NK-92 (cell line): ENCODE results near the gene PIWIL1.

Experiments
- DNase-seq: peaks from one replicate; lab custom pipeline; 2025; ENCODE audit not compliant: unreplicated experiment; lab: John Stamatoyannopoulos, UW

The PIWIL1 gene

DNA sequence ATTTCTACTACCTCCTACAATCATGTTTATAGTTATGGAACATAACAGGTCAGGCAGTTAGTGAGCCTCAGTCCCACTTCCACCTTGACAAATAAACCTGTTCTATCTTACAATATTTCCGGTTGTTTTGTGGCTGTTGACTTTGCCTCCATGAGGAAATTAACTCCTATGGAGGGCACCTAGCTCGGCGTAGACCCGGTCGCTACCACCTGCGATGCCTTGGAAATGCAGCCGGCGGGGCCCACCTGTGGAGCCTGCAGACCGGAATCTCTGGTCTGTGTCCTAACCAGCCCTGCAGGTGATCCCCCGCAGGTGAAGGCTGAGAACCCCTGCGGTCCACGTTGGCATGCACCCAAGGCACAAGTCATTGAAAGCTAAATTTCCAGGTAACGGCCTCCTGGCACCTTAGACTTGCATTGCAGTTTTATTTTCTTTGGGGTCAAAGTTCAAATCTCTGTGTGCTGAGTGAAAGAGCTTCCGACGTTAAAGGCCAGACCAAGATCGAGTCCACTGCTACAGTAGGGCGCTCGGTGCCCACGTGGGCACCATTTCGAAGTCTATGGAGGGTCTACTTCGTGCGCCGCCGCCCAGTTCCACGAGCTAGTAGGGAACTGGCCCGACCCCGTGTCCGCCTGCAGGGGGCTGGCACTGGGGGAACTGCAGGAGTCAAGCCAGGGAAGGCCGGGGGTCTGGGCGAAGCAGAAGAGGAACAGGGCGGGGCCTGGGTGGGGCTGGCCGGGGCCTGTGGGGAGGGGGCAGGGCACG lies 782 bp upstream of the PIWIL1 start:
- no peak for DNase-seq

DNA sequence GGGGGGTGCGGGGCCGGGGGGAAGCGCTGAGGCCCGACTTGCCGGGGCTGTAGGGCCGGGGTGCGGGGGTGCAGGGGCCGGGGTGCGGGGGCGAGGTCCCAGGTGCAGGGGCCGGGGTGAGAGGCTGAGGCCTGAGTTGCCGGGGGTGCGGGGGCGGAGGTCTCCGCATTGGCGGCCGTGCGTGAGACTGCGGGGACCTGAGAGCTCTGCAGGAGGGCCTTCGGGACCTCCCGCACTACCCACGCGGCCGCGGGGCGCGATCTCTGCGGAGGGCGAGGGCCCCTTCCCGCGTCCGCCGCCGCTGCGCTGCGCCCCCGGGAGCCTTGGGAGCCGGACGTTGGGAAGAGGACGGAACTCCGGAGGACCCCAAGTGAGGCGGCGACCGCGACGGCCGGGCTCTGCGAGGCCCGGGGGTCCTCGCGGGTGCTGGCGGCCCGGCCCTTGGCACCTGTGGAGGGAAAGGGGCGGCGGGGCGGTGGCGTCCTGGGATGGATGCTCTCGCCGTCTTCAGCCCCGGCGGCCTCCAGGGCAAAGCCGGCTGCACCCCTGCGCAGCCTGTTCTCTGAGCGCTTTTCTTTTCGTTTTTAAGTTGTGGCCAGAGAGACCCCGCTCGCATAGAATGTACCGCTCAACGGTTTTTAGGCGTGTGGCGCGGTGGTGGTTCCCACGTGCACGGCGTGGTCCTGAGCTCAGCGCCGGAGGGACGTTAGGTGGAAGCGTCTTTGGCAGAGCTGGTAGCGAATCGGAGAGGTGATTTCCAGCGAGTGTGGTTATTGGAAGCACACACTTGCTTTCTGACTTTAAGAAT lies 1.3 kb downstream of the PIWIL1 start:
- DNase-seq: no peak

DNA sequence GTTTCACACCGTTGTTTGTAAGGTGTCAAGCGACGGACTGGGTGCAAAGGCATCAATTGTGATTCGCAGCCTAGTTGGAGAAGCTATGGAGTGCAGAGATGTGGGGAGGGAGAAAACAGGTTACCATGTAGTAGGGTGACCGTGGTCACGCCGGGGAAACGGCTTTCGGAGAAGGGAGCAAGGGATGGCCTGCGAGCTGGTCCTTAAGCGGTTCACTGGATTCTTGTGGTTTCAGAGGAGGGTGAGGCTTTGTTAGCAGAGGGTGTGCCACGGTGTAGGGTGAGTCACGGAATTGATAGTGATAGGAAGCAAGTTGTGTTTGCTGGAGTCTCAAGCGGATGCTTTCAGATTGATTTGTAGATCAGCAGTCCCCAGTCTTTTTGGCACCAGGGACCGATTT lies 2.3 kb downstream of the PIWIL1 start:
- no peak for DNase-seq

DNA sequence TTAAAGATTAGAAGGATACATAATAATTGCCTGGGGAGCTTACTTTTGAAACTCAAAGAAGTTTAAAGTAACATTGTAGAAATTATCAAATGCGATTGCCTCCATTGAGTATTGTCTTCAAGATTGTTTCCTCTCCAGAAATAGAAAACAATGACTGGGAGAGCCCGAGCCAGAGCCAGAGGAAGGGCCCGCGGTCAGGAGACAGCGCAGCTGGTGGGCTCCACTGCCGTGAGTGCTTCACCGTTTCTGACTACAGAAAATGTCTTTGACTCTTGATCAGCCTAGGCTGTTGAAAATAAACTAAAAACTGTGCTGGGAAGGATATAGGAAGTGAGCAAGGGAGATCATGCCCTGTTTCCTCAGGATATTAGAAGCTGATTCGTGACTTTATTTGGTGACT lies 4.8 kb downstream of the PIWIL1 start:
- DNase-seq: no peak

DNA sequence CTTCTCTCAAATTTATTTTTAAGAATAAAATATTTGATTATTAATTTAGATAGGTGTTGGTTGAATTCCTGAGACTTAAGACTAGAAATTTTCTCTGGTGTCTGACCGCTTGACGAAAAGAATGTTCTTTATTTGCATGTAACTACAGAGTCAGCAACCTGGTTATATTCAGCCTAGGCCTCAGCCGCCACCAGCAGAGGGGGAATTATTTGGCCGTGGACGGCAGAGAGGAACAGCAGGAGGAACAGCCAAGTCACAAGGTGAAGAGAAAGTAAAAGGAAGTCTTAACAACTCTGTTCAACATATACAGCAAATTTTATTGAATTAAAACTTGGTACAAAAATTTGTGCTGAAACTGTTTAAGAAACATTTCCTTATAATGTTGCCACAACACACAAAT lies 5.2 kb downstream of the PIWIL1 start:
- no peak for DNase-seq

DNA sequence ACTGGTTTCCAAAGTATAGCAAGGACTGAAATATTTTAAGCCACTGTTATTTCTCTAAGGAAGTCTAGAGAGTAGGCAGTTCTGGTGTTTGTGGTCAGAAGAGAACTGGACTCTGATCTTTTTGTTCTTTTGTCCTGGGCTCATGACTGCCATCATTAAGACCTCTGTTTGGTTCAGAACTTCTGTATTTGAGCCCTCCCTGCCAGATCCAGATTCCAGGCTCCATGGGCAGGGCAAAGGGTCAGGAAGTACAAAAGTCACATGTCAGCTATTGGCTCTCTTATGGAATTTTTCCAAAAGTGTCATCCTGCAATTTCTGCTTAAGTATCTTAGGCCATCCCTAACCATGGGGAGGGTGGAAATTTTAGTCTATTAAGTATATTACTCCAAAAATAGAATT lies 6.8 kb downstream of the PIWIL1 start:
- no peak for DNase-seq

DNA sequence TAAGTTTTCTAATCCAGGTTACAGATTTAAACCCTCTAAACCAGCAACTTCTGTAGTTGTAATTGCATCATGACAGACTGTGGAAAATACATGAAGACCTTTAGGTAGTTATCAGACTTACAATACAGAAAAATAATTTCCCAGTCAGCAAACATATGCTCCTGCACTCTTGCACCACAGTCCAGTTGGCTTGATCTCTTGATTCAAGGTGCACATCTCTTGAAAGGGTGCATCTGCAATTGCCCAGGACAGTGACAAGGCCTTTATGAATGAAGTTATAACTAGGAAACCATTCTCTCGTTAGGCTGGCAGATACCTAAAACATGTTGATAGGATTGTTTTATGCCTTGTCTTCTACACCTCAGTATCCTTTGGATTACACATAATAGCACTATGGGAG lies 7.6 kb downstream of the PIWIL1 start:
- DNase-seq: no peak

DNA sequence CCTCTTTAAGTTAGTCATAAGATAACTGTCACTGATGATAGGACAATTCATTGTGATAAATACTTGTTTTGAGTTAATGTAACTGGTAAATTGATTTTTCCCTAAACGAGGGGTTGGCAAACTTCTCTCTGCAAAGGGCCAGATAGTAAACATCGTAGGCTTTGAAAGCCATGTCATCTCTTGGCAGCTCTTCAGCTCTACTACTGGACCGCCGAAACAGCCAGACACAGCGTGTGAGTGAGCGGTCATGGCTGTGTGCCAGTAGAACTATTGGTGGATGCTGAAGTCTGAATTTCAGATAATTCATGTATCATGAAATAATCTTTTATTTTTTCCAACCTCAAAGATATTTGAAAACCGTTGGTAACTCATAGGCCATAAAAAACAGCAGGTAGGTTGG lies 9.9 kb downstream of the PIWIL1 start:
- no peak for DNase-seq

DNA sequence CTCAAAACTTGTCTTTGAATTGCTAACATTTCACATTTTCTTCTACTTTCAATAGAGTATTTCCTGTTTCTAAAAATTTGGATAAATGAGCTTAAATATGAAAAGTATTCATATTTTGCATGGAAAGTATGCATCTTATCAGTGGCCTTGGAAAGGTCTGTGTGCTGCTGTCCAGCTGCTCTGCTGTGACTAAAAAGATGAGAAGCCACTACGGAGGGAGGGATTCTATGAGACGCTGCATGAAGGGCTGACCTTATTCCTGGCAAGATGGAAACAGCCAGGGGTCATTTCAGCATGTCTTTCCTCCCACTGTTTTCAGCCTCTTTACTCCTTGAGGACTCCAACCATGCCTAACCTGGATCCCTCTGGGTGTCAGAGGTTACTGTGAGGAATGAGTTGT lies 13.0 kb downstream of the PIWIL1 start:
- no peak for DNase-seq

DNA sequence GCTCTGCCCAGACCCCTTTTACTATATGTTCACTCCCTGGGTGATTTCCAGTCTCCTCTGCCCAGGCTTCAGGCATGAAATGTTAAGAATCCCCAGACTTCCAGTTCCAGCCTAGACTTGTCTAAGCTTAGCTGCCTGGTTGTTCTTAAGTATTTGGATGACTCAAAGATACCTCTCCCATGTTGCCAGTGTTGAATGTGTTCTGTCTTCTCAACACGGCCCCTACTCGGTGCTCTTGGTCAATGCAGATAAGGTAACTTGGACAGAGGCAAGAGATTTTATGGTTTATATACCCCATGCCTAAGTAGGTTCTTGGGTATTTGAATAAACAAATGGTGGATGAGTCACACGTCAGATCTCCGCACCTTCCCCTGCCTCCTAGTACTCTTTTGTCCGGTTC lies 13.6 kb downstream of the PIWIL1 start:
- DNase-seq: no peak

DNA sequence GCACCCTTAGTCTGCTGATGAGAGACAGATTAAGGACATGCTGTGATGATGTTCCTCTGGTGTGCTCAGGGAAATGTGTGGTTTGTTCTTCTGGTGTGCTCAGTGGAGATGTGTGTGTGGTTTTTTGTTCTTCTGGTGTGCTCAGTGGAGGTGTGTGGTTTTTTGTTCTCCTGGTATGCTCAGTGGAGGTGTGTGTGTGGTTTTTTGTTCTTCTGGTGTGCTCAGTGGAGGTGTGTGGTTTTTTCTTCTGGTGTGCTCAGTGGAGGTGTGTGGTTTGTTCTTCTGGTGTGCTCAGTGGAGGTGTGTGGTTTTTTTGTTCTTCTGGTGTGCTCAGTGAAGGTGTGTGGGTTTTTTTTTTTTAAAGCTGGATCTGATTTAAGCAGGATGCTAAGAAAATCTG lies 15.4 kb downstream of the PIWIL1 start:
- no peak for DNase-seq

DNA sequence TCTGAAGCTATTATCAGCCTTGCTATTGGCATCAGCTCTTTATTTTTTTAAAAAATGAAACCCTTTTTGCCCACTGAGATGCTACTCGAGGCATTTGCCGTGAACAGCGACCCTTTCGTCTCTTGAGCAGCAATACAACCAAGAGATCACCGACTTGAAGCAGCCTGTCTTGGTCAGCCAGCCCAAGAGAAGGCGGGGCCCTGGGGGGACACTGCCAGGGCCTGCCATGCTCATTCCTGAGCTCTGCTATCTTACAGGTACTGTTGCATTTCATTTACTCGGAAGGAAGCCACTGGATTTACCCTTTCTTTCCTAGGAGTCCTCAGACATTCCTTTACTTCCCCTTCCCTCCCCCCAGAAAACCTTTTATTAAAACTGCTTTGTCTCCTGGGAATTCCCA lies 16.7 kb downstream of the PIWIL1 start:
- no peak for DNase-seq

DNA sequence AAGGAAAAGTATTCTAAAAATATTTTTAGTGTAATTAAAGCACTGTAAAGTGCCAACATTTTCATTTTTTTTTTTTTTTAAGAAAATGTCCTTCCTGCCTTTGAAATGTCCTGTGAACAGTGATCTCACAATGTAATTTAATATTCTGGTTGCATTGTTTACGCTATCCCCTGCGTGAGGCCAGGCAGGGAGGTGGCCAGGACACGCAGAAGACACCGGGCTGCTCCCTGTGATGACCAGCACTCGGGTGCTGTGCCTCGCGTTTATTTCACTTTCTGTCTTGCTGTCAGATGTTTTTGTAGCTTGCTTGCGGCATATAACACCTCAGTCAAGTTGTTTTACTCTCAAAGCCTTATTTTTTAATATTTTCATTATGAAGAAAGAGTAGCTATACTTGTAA lies 18.5 kb downstream of the PIWIL1 start:
- no peak for DNase-seq

DNA sequence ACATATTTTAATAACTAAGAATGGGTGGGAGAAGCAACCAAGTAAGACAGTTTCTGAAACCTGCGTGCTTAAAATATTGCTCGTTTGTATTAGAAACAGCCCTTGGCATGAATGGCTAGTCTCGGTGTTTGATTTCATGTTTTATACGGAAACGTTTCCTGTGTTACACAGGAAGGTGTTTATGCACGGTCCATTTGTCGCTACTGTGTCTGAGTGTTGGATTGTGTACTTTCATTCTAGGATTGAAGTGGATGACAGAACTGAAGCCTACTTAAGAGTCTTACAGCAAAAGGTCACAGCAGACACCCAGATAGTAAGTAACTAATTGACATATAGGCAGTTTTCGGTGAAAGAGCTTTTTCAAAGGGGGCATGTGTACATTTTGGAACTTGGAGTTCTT lies 19.6 kb downstream of the PIWIL1 start:
- DNase-seq: no peak

DNA sequence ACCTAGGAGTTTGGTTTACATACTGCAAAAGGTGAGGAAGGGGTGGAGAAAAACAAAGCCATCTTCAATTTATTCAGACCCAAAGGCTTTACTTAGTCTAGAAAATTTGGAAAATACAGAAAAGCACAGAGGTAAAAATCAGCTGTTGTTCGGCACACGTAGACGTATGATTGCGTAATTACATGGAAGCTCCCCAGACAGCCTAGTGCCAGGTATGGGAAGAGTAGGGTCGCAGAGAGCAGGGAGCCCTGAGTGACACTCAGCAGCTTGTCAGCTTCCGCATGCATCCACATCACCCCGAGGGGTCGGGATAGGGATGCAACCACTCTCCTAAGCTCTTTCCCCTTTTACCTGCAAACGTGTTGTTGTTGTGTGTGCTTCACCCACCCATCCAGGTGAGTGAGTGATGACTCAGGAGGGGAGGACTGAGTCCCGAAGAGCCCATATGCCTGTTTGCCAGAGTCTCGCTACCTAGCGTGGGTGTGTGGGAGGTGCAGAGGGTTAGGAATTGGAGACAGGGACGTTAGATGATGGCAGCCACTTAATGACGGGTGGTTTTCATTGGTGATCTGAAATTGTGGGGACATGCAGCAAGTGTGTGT lies 20.1 kb downstream of the PIWIL1 start:
- no peak for DNase-seq

DNA sequence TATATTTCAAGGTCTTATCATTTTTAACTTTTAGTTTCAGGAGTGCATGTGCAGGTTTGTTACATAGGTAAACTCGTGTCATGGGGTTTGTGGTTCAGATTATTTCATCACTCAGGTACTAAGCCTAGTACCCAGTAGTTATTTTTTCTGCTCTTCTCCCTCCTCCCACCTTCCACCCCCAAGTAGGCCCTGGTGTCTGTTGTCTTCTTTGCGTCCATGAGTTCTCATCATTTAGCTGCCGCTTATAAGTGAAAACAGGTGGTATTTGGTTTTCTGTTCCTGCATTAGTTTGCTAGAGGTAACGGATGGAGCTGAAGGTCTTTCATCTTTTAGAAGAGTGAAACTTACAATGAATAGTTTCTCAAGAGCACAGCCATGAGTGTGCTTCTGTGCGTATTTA lies 24.4 kb downstream of the PIWIL1 start:
- DNase-seq: no peak

DNA sequence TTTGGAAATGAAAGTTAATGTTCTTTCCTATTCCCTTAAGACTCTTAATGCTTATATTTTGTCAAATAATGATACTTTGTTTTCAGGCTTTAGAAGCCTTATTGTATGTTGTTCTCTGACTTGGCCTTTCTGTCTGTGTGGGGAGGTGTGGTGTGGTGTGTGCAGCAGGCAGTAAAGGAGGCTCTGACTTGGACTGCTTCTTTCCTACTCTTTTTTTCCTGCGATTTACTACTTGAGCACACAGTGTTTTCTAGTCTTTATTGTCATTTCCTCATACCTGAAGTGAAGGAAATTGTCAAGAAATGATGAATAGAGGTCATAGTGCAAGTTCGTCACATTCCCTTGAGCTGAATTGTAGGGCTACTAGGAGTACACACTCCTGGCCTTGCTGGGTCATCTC lies 26.9 kb downstream of the PIWIL1 start:
- no peak for DNase-seq

DNA sequence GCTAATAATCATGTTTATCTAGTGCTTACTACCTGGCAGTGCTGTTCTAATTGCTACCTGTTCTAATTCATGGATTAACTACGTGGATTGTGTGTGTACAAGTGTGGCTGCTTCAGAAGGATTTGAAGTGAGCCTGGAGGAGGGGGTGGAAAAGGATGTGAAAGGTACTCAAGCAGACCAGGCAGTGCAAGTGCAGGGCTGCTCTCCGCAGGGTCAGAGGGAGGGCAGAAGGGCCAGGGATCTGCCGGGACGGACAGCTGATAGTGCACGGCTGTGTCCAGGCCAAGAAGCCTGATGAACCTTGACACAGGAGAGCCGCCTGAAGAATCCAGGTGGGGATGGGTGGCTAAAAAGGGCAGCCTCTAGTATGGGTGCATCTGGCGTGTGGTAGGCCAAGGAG lies 28.5 kb downstream of the PIWIL1 start:
- DNase-seq: no peak

DNA sequence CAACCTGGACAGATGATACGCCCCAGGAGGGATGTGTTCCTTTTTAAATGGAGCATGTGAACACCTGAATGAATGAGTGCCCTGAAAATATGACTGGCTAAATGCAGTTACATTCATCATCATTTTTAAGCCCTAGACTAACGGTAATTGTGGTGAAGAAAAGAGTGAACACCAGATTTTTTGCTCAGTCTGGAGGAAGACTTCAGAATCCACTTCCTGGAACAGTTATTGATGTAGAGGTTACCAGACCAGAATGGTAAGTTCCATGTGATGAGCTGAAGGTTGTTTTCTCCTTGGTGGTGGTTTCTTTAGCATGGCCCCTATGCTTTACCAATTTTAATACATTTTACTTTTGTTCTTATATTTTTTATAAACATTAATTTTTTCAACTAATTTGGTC lies 29.3 kb downstream of the PIWIL1 start:
- no peak for DNase-seq

DNA sequence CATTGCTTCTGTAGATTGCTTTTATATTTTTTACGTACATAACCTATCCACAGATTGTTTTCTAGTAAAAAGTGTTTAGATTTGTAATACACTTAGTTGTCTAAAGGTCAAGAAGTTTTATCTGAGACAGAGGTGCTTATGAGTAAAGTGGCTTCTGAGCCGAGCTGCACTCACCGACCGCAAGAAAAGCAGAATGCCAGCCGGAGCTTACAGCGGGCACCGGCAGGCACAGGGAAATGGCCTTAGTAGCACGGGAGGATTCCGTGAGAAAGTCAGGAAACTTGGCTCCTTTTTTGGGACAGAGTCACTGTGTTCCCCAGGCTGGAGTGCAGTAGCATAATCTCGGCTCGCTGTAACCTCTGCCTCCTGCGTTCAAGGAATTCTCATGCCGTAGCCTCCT lies 29.8 kb downstream of the PIWIL1 start:
- DNase-seq: no peak

DNA sequence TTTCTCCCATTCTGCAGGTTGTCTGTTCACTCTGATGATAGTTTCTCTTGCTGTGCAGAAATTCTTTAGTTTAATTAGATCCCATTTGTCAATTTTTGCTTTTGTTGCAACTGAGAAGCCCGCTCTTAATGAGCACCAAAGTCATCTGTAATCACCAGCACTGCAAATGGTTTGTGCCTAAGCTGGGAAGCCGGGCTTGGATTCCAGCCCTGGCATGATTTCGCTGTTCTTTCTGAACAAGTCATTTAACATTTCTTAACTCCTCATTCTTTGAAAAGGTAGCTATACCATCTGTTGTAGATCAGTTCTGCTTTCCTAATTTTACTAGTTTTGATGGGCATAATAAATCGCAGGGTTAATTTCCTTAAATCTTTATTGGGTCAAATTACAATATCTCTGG lies 32.1 kb downstream of the PIWIL1 start:
- DNase-seq: no peak

DNA sequence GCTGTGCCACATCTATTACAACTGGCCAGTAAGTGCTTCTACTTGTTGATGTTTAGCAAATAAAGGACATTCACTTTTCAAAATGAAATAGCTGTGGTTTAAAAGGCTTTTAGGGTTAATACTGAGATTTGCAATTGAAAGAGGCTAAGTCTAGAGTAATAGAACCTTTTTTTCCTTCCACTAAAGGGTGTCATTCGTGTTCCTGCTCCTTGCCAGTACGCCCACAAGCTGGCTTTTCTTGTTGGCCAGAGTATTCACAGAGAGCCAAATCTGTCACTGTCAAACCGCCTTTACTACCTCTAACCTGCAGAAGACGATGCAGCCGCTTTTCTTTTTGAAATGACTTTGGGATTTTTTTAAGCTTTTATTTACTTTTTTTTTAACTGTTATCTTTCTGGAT lies 33.6 kb downstream of the PIWIL1 start:
- no peak for DNase-seq
